IPS DF 4.7 (cell line): ENCODE data around the gene CLASRP.

Experiments used
- DNase-seq: peaks from one replicate; pipeline ENCODE4 v3.0.0-alpha.2; 2013; ENCODE audit warnings: low spot score; ENCODE audit errors: extremely low read depth

Gene CLASRP

GRCh38 chr19:45082170-45082569, 43.3 kb downstream of the CLASRP start:
- DNase-seq = no peak

GRCh38 chr19:45086480-45086879, 47.6 kb downstream of the CLASRP start:
- DNase-seq = no peak

GRCh38 chr19:45087531-45087930, 48.7 kb downstream of the CLASRP start:
- no peak for DNase-seq

- no peak for DNase-seq
Observed at GRCh38 chr19:45090034-45090433, 51.2 kb downstream of the CLASRP start.

GRCh38 chr19:45090606-45091005, 51.8 kb downstream of the CLASRP start:
- no peak for DNase-seq

- no peak for DNase-seq
Observed at GRCh38 chr19:45091031-45091923, 52.4 kb downstream of the CLASRP start.

- no peak for DNase-seq
Observed at GRCh38 chr19:45092747-45093678, 54.2 kb downstream of the CLASRP start, which contains the start of gene PPP1R37. Gene PPP1R37 (plus strand): TSS chr19:45093179. CDS start chr19:45093326, 147 bp downstream.

- DNase-seq = no peak
Observed at GRCh38 chr19:45094137-45094536, 55.3 kb downstream of the CLASRP start.

- no peak for DNase-seq
Observed at GRCh38 chr19:45094707-45095106, 55.9 kb downstream of the CLASRP start.

GRCh38 chr19:45095496-45096413, 56.9 kb downstream of the CLASRP start:
- no peak for DNase-seq

- no peak for DNase-seq
Observed at GRCh38 chr19:45096700-45097099, 57.9 kb downstream of the CLASRP start.

GRCh38 chr19:45097450-45097775, 58.6 kb downstream of the CLASRP start:
- no peak for DNase-seq

GRCh38 chr19:45097776-45098520, 59.1 kb downstream of the CLASRP start:
- no peak for DNase-seq

GRCh38 chr19:45098521-45099466, 59.9 kb downstream of the CLASRP start:
- no peak for DNase-seq

GRCh38 chr19:45099467-45100191, 60.8 kb downstream of the CLASRP start:
- DNase-seq = no peak

- no peak for DNase-seq
Observed at GRCh38 chr19:45100201-45100600, 61.4 kb downstream of the CLASRP start.

GRCh38 chr19:45100846-45101252, 62.0 kb downstream of the CLASRP start:
- no peak for DNase-seq

GRCh38 chr19:45101806-45102205, 63.0 kb downstream of the CLASRP start:
- no peak for DNase-seq

GRCh38 chr19:45102481-45102880, 63.6 kb downstream of the CLASRP start:
- no peak for DNase-seq
